GM12874 (cell line): ENCODE measurements around the gene SYDE2.
A peak's percentile ranks its signal among the peaks of the same experiment; 100 is the strongest.

Experiments used
- TF ChIP-seq, protein P1 (sequence below): IDR thresholded peaks from 2 replicates; pipeline ENCODE4 v1.5.1; 2011; ENCODE audit warnings: low read depth, mild to moderate bottlenecking, control low read depth, low read length, moderate library complexity; ENCODE audit not compliant: insufficient read depth

Gene SYDE2

DNA sequence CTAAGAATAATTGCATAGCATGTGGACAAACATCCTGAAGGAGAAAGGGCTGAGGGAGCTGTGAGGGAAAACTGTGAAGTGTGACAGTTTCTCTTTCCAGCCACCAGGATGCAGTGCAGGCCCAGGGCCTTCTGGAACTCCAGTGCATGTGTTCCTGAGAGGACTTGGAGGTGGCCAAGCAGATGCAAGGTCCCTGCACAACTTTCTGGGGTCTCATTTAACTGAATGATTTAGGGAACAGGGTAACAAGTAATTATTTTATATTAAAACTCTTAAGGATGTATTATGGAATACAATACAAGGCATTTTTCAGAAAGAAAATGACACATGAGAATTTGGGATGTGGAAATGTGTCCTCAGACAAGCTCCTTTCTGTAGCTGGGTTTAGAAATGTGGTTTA lies 91.3 kb downstream of the SYDE2 start:
- TF ChIP-seq, protein P1, sequence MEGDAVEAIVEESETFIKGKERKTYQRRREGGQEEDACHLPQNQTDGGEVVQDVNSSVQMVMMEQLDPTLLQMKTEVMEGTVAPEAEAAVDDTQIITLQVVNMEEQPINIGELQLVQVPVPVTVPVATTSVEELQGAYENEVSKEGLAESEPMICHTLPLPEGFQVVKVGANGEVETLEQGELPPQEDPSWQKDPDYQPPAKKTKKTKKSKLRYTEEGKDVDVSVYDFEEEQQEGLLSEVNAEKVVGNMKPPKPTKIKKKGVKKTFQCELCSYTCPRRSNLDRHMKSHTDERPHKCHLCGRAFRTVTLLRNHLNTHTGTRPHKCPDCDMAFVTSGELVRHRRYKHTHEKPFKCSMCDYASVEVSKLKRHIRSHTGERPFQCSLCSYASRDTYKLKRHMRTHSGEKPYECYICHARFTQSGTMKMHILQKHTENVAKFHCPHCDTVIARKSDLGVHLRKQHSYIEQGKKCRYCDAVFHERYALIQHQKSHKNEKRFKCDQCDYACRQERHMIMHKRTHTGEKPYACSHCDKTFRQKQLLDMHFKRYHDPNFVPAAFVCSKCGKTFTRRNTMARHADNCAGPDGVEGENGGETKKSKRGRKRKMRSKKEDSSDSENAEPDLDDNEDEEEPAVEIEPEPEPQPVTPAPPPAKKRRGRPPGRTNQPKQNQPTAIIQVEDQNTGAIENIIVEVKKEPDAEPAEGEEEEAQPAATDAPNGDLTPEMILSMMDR = peak; percentile 53
